Neural crest cell (in vitro differentiated cells): ENCODE data around the gene PLXDC2. TPM values are rescaled to one million over a fixed set of nuclear protein-coding genes. Genes with fewer than 3 reads are reported as not detected.

Source experiments
- DNase-seq: peaks from one replicate; pipeline ENCODE4 v3.0.0; 2021; ENCODE audit warnings: low read depth, mixed read lengths, low spot score
- H3K27ac Mint-ChIP-seq: one replicate; pipeline ENCODE4 v1.8.0; 2021; ENCODE audit warnings: mild to moderate bottlenecking, mixed read lengths; ENCODE audit not compliant: unreplicated experiment
- H3K27me3 Mint-ChIP-seq: 2 replicates; pipeline ENCODE4 v1.8.0; 2021; ENCODE audit warnings: low read depth, mild to moderate bottlenecking, mixed read lengths
- H3K36me3 Mint-ChIP-seq: 2 replicates; pipeline ENCODE4 v1.8.0; 2021; ENCODE audit warnings: low read depth, mild to moderate bottlenecking, mixed read lengths
- H3K4me1 Mint-ChIP-seq: 2 replicates; pipeline ENCODE4 v1.8.0; 2021; ENCODE audit warnings: mixed read lengths
- H3K4me3 Mint-ChIP-seq: one replicate; pipeline ENCODE4 v1.8.0; 2021; ENCODE audit warnings: mild to moderate bottlenecking, mixed read lengths
- H3K9me3 Mint-ChIP-seq: 2 replicates; pipeline ENCODE4 v1.8.0; 2021; ENCODE audit warnings: mixed read lengths
- total RNA-seq: library from RNA; stranded (reverse); gene quantifications from 2 replicates; pipeline ENCODE4 v1.2.1, GENCODE V29; 2021
- TF ChIP-seq, protein P1 (sequence below): fragments of 200-600 bp; sonication (generic); conservative IDR thresholded peaks from 2 replicates; pipeline ENCODE4 v1.5.0; 2021; ENCODE audit warnings: antibody characterized with exemption, mild to moderate bottlenecking

The PLXDC2 gene
- total RNA-seq, 1 donor from 2014 or later, result 4.0 TPM

DNA sequence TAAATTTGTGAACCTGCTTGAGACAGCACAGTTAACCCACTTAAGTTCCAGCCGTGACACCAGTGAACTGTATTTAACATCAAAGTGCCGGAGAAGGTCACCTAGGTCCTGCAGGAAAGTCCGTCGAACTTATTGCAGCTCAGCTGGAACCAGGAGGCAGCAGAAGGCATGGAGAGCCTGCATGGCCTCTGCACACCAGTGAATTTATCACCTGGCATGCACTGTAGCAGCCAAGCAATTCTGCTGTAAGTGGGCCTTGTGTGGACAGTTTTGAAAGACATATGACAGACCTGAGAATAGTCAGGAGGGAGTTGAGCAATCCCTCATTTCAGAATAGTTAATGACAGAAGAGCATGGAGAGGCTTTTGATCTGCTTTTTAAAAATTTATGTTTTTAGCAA, 108.8 kb downstream of the PLXDC2 start:
- H3K4me3 Mint-ChIP-seq, result no peak overlapping the region
- no peaks in the 10 kb centered on the region for H3K36me3 Mint-ChIP-seq
- no peaks in the 10 kb centered on the region for H3K4me1 Mint-ChIP-seq
- no peak for DNase-seq
- H3K27ac Mint-ChIP-seq, result no peak overlapping the region
- peaks cover 4% of the 10 kb centered on the region for H3K9me3 Mint-ChIP-seq
- H3K27me3 Mint-ChIP-seq, result no peaks in the 10 kb centered on the region
- TF ChIP-seq, protein P1, sequence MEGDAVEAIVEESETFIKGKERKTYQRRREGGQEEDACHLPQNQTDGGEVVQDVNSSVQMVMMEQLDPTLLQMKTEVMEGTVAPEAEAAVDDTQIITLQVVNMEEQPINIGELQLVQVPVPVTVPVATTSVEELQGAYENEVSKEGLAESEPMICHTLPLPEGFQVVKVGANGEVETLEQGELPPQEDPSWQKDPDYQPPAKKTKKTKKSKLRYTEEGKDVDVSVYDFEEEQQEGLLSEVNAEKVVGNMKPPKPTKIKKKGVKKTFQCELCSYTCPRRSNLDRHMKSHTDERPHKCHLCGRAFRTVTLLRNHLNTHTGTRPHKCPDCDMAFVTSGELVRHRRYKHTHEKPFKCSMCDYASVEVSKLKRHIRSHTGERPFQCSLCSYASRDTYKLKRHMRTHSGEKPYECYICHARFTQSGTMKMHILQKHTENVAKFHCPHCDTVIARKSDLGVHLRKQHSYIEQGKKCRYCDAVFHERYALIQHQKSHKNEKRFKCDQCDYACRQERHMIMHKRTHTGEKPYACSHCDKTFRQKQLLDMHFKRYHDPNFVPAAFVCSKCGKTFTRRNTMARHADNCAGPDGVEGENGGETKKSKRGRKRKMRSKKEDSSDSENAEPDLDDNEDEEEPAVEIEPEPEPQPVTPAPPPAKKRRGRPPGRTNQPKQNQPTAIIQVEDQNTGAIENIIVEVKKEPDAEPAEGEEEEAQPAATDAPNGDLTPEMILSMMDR, result no peak

DNA sequence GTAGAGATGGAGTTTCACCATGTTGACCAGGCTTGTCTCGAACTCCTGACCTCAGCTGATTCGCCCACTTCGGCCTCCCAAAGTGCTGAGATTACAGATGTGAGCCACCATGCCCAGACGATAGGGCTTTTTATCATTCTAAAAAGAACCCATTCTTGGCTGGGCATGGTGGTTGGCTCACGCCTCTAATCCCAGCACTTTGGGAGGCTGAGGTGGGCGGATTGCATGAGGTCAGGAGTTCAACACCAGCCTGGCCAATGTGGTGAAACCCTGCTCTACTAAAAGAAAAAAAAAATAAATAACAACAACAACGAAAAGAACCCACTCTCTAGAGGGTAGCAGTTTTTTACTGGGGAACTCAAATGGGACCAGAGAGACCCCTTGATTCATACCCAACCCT, 112.7 kb downstream of the PLXDC2 start:
- Mint-ChIP-seq H3K36me3 (peaks cover 2% of the 10 kb centered on the region), H3K4me1 (peaks cover 5% of the 10 kb centered on the region), H3K4me3 (no peak overlapping the region), H3K9me3 (peaks cover 4% of the 10 kb centered on the region), H3K27ac (no peak overlapping the region), H3K27me3 (no peaks in the 10 kb centered on the region)
- TF ChIP-seq, protein P1, result no peak
- DNase-seq, result no peak

DNA sequence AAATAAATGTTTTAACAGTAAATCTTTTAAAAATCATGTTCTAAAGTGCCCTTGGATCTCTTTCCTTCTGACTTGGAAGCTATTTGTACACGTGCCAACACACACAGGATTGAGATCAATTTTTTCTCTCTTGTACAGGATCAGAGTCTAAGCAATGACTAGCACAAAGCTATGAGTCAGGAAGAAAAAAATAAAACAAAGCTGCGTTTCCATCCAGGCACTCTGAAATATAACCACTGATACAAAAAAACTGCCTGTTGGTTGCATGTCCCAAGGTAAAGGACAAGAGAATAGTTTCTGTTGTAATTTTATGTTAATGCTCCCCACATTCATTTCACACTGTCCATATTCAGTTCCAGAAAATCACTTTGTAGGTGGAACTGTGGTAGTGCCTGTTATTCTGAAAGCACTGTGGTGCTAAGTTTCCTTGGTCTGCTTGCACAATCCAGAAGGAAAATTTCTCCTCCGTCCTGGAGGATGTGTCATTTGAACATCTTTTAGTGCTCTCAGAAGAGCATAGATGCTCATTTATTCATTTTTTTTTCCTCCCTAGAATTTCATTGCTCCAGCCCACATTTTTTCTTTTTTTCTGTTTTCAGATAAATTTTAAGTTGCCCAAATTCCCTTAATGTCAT, 113.4 kb downstream of the PLXDC2 start:
- TF ChIP-seq, protein P1, result no peak
- no peak for DNase-seq
- Mint-ChIP-seq H3K27ac (no peak overlapping the region), H3K4me1 (peaks cover 5% of the 10 kb centered on the region), H3K9me3 (peaks cover 4% of the 10 kb centered on the region), H3K4me3 (no peak overlapping the region), H3K36me3 (peaks cover 2% of the 10 kb centered on the region), H3K27me3 (no peaks in the 10 kb centered on the region)

DNA sequence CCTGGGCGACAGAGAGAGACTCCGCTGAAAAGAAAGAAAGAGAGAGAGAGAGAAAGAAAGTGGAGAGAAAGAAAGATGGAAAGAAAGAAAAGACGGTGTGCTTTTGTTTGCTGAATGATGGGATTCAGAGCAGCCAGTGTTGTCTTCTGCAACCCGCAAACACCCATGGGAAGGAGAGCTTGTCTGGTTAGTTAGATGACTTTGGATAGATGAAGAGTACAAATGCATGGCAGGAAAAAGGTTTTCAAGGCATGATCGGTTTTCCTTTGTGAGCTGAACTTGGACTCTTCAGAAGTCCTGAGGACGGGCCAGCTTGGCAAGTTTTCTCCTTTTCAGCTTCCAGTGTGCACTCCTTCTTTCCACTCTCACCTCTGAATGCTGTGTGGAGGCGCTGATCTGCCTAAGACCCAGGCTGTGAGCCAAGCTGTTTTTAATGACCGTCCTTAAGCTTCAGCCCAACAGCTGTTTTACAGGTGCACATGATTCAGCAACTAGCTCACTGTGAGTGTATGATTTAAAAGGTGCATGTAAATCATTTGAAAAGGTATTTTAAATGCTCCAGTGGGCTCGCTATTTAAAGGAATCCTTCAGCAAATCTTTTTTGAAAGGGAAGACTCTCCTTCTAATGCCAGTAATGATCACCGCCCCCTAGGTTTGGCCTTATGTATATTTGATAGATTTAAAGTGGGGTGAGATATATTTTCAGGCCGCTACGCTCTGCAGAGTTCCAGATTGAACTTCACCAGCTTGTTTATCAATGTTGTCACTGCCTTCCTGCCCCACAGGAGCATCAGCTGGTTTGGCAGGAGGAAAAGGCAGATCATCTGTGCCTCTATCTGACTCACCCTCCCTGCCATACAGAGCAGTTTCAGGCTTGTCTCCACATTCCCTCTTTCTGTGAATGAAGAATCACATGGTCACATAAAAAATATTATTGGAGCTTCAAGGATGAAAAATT, 115.0 kb downstream of the PLXDC2 start:
- H3K27ac Mint-ChIP-seq, result no peak overlapping the region
- H3K9me3 Mint-ChIP-seq, result peaks cover 4% of the 10 kb centered on the region
- H3K36me3 Mint-ChIP-seq, result peaks cover 2% of the 10 kb centered on the region
- no peak overlapping the region for H3K4me3 Mint-ChIP-seq
- H3K4me1 Mint-ChIP-seq, result peaks cover 5% of the 10 kb centered on the region
- DNase-seq, result no peak
- H3K27me3 Mint-ChIP-seq, result no peaks in the 10 kb centered on the region
- TF ChIP-seq, protein P1, result no peak

DNA sequence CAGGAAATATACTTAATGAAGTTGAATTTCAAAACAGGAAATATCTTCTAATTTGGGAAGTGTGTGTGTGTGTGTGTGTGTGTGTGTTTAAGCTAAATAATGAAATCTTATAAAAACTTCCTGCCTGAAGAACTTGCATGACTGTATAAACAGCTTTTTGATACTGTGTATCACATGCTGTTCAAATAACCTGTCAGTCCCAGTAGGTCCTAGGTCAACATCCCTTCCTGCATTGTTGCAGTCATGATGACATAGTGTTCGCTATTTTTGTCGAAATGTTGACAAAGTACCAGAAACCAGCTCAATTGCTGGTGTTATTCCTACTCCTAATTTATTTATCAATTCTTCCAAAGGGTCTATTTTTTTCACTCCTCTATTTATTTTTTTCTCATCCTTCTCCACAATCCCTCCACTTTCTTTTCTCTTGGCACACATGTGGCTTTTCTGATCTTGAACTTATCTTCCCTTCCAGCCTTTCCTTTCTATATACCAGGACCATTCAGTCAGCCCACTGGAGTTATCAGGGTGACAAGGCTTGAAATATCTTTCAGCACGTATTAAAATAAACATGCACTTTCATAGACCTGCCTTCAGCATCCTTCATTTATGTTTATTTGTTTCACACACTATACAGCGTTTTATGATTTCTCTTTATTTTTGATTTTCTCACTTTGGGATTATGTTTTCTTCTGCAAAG, 115.8 kb downstream of the PLXDC2 start:
- H3K36me3 Mint-ChIP-seq, result peaks cover 2% of the 10 kb centered on the region
- no peaks in the 10 kb centered on the region for H3K27me3 Mint-ChIP-seq
- TF ChIP-seq, protein P1, result no peak
- DNase-seq, result no peak
- H3K4me3 Mint-ChIP-seq, result no peak overlapping the region
- no peak overlapping the region for H3K27ac Mint-ChIP-seq
- H3K9me3 Mint-ChIP-seq, result peaks cover 8% of the 10 kb centered on the region
- peaks cover 5% of the 10 kb centered on the region for H3K4me1 Mint-ChIP-seq
